ENCODE data around the gene CDIPT. TPM values are rescaled to one million over a fixed set of nuclear protein-coding genes. Genes with fewer than 3 reads are reported as not detected.

CDIPT gene
- total RNA-seq, 1 donor from 2014 or later: 49.7 TPM

DNA sequence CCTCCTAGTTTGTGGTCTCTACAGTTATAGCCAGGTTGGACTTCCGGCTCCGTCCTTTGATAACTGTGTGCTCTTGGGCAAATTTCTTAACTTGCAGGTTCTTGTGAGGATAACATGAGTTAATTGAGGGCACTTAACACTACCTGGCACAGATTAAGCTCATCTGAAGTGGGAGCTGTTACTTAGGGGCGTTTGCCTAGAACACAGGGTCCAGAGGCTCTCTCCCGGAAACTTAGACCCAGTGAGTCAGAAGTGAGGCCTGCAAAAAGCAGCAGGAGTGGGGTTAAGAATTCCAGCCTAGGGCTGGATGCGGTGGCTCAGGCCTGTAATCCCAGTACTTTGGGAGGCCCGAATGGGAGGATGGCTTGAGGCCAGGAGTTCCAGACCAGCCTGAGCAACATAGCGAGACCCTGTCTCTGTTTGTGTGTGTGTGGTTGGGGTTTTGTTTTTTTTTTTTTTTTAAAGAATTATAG lies 41.3 kb downstream of the CDIPT start:
- H3K27me3 Mint-ChIP-seq (ENCODE audit: low read depth): no peaks in the 10 kb centered on the region
- no peak overlapping the region for H3K4me3 Mint-ChIP-seq
- peaks cover 37% of the 10 kb centered on the region for H3K4me1 Mint-ChIP-seq

DNA sequence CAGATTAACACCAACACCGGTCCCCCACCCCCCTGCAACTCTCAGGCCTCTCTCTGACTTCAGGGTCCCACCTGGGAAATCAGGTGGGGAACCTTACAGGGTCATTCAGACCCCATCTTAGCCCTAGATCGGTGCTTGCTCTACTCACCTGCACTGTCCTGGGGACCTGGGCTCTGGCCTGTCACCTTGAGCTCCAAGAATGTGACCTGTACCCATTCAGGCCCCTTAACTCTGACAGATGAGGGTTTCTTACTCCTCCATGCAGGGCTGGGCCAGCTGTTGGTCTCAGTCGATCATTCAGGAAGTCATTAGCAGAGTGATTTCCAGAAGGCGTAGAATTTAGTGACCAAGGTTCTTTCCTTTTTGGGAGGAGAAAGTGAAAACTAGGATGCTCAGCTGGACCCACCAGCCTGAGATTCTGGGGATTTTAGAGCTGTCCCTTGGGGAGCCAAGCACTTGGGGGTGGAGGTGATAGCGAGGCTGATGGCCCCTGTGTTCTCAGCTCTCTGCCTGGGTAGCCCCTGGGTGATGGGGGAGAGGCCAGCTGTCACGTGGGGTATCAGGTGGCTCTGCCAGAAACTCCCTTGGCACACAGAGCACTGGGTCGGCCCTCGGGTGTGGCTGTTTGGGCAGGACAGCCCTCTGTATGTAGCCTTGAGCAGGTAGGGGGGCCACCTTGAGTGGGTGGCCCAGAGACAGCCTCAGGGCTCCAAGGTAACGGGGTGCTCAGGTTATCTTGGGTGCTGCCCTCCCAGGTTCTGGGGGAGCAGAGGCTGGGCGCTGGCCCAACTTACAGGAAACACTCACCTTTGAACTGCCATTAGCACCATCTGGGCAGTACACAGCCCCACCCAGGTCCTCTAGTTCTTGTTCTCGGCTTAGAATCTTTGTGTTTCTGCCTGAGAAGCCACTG lies 42.0 kb downstream of the CDIPT start:
- TF ChIP-seq, protein P1, sequence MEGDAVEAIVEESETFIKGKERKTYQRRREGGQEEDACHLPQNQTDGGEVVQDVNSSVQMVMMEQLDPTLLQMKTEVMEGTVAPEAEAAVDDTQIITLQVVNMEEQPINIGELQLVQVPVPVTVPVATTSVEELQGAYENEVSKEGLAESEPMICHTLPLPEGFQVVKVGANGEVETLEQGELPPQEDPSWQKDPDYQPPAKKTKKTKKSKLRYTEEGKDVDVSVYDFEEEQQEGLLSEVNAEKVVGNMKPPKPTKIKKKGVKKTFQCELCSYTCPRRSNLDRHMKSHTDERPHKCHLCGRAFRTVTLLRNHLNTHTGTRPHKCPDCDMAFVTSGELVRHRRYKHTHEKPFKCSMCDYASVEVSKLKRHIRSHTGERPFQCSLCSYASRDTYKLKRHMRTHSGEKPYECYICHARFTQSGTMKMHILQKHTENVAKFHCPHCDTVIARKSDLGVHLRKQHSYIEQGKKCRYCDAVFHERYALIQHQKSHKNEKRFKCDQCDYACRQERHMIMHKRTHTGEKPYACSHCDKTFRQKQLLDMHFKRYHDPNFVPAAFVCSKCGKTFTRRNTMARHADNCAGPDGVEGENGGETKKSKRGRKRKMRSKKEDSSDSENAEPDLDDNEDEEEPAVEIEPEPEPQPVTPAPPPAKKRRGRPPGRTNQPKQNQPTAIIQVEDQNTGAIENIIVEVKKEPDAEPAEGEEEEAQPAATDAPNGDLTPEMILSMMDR (IDR thresholded peaks at IDR 0.05; ENCODE audit: unreplicated experiment): no peak
- no peaks in the 10 kb centered on the region for H3K27me3 Mint-ChIP-seq (ENCODE audit: low read depth)
- peak overlapping the region; percentile 62 for H3K4me3 Mint-ChIP-seq

More for the DNA sequence above, 41.3 kb downstream of the CDIPT start:
- TF ChIP-seq, protein P1 (IDR thresholded peaks at IDR 0.05; ENCODE audit: unreplicated experiment): no peak
- Mint-ChIP-seq H3K9me3 (no peaks in the 10 kb centered on the region), H3K27ac (peak overlapping the region; percentile 73), H3K36me3 (peaks cover 6% of the 10 kb centered on the region)
- no peak for DNase-seq (ENCODE audit: low spot score in 2 of 2, unreplicated experiment in 2 of 2)

DNA sequence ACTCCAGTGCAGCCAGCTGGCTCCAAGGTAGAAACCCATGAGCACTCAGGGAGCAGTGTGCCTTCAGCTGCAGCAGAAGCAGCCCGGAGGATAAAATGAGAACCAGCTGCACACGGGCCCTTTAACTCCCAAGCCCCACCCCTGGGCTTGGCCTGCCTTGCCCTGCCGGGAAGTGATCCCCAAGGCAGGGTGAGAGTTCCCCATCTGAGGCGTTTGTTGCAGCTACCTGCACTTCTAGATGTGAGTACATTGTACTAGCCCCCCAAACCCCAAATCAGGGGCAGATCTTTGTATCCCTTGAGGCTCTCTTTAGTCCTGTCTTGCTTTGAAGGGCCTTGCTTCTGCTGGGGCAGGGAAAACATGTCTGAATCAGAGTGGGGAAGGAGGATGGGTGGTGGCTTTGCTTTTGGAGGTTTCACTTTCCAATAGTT lies 42.7 kb downstream of the CDIPT start, which contains the start of gene MVP:
TSS of gene MVP (plus strand) at position 192 of the 431 bp plus-strand sequence. CDS start 10,088 bp downstream, outside the sequence.
- Mint-ChIP-seq H3K4me1 (peaks cover 43% of the 10 kb centered on the region), H3K9me3 (no peaks in the 10 kb centered on the region), H3K36me3 (peaks cover 6% of the 10 kb centered on the region), H3K27ac (peak within 1 kb of the TSS; percentile 86), H3K27me3 (ENCODE audit: low read depth) (no peaks in the 10 kb centered on the region), H3K4me3 (peak within 1 kb of the TSS; percentile 62)
- TF ChIP-seq, protein P1 (IDR thresholded peaks at IDR 0.05; ENCODE audit: unreplicated experiment): no peak
- DNase-seq (ENCODE audit: low spot score in 2 of 2, unreplicated experiment in 2 of 2): no peak

More for the DNA sequence above, 42.0 kb downstream of the CDIPT start:
- H3K27ac Mint-ChIP-seq: peak overlapping the region; percentile 86
- no peak for DNase-seq (ENCODE audit: low spot score in 2 of 2, unreplicated experiment in 2 of 2)
- peaks cover 6% of the 10 kb centered on the region for H3K36me3 Mint-ChIP-seq
- H3K4me1 Mint-ChIP-seq: peaks cover 38% of the 10 kb centered on the region
- H3K9me3 Mint-ChIP-seq: no peaks in the 10 kb centered on the region

DNA sequence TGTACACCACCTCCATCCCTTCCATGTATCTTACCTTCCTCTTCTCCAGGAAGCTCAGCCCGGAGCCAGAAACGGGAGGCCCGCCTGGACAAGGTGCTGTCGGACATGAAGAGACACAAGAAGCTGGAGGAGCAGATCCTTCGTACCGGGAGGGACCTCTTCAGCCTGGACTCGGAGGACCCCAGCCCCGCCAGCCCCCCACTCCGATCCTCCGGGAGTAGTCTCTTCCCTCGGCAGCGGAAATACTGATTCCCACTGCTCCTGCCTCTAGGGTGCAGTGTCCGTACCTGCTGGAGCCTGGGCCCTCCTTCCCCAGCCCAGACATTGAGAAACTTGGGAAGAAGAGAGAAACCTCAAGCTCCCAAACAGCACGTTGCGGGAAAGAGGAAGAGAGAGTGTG lies 43.5 kb downstream of the CDIPT start:
- Mint-ChIP-seq H3K4me1 (peaks cover 51% of the 10 kb centered on the region), H3K27ac (peak overlapping the region; percentile 86), H3K4me3 (peak overlapping the region; percentile 62)

DNA sequence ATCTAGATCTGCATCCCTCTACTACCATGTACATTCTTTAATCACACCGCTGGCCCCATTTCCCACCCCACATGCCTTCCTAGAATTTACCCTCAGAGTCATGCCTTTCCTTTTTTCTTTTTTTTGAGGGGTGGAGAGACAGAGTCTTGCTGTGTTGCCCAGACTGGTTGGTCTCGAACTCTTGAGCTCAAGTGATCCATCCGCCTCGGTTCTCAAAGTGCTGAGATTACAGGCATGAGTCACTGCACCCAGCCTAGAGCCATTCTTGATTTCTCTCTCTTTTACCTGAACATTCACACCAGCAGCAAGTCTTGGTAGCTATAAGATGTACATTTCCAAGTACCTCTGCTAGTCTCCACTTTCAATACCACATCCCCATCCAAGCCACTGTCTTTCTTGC lies 44.9 kb downstream of the CDIPT start:
- H3K27ac Mint-ChIP-seq: no peak overlapping the region
- TF ChIP-seq, protein P1 (IDR thresholded peaks at IDR 0.05; ENCODE audit: unreplicated experiment): no peak
- H3K4me1 Mint-ChIP-seq: peaks cover 58% of the 10 kb centered on the region
- no peak for DNase-seq (ENCODE audit: low spot score in 2 of 2, unreplicated experiment in 2 of 2)
- no peaks in the 10 kb centered on the region for H3K27me3 Mint-ChIP-seq (ENCODE audit: low read depth)
- H3K4me3 Mint-ChIP-seq: peak overlapping the region; percentile 57
- peaks cover 6% of the 10 kb centered on the region for H3K36me3 Mint-ChIP-seq
- H3K9me3 Mint-ChIP-seq: no peaks in the 10 kb centered on the region

More for the DNA sequence above, 43.5 kb downstream of the CDIPT start:
- Mint-ChIP-seq H3K27me3 (ENCODE audit: low read depth) (no peaks in the 10 kb centered on the region), H3K36me3 (peaks cover 6% of the 10 kb centered on the region), H3K9me3 (no peaks in the 10 kb centered on the region)
- TF ChIP-seq, protein P1 (IDR thresholded peaks at IDR 0.05; ENCODE audit: unreplicated experiment): no peak
- DNase-seq (ENCODE audit: low spot score in 2 of 2, unreplicated experiment in 2 of 2): no peak

Data from mesothelial cell of epicardium (in vitro differentiated cells).